Left ventricle myocardium superior (tissue), 1 donor: ENCODE measurements around the gene GLG1. TPM values are rescaled to one million over a fixed set of nuclear protein-coding genes. Genes with fewer than 3 reads are reported as not detected.
A peak's percentile ranks its signal among the peaks of the same experiment; 100 is the strongest.
"Not testable (repeated sequence)": the region's sequence is repeated elsewhere in the genome, so short reads cannot be mapped to it uniquely, and the experiment has no call there.

Experiments used
- ATAC-seq: fragments of 200-7000 bp; cut with Tn5 transposase; one replicate; pipeline ENCODE4 v1.9.1; 2020; ENCODE audit warnings: mild to moderate bottlenecking, moderate library complexity
- DNase-seq: peaks from one replicate; pipeline ENCODE4 v3.0.0-alpha.2; 2020
- intact Hi-C: fragments of 100-400 bp; cut with micrococcal nuclease; formaldehyde crosslinking; loops from one replicate; pipeline ENCODE4 v1.11.0; 2022
- long read RNA-seq: library from polyadenylated mRNA; unstranded; transcript quantifications from one replicate; pipeline ENCODE4 v2.0.0, GENCODE V29; 2021
- total RNA-seq: library from RNA; stranded (reverse); fragmentation: NEBNext Ultra II Directional; extraction: Animal tissue kit (Norgen Biotek cat#: 25700); gene quantifications from one replicate; pipeline ENCODE4 v1.2.1, GENCODE V29; 2021
- donor health status: DM: no; HTN: yes; CAD: no; lungs with severe emphysema.

GLG1 gene
- 80.0 TPM for total RNA-seq
- long read RNA-seq, full-length matches to known transcripts, result 92 of 138 reads
- long read RNA-seq, partial matches to known transcripts, result 20 of 138 reads
- long read RNA-seq, other reads (novel, unspliced or antisense), result 26 of 138 reads

GRCh38 chr16:74606521-74607309, at the start of gene GLG1:
TSS of gene GLG1 (minus strand) at chr16:74607114. CDS start at chr16:74607094, 20 bp downstream.
- DNase-seq (peak; percentile 96), ATAC-seq (peak; percentile 99)
- intact Hi-C loops, result no loop called here

GRCh38 chr16:74654536-74655050, 47.7 kb upstream of the GLG1 start:
- DNase-seq, result no peak
- intact Hi-C loops, result no loop called here
- no peak for ATAC-seq

GRCh38 chr16:74652883-74653282, 46.0 kb upstream of the GLG1 start:
- DNase-seq, ATAC-seq, intact Hi-C loops: not testable (repeated sequence)

- intact Hi-C loops, result no loop called here
- DNase-seq (no peak), ATAC-seq (no peak)
Observed at GRCh38 chr16:74652249-74652648, 45.3 kb upstream of the GLG1 start.

- DNase-seq (no peak), ATAC-seq (no peak)
- intact Hi-C loops, result no loop called here
Observed at GRCh38 chr16:74651841-74652240, 44.9 kb upstream of the GLG1 start.

GRCh38 chr16:74650966-74651567, 44.2 kb upstream of the GLG1 start:
- intact Hi-C loops, result no loop called here
- DNase-seq (no peak), ATAC-seq (no peak)

GRCh38 chr16:74649839-74650504, 43.1 kb upstream of the GLG1 start:
- ATAC-seq (no peak), DNase-seq (no peak)
- intact Hi-C loops, result no loop called here

GRCh38 chr16:74641969-74642368, 35.1 kb upstream of the GLG1 start:
- no peak for ATAC-seq
- intact Hi-C loops, result no loop called here

GRCh38 chr16:74637742-74638453, 31.0 kb upstream of the GLG1 start:
- ATAC-seq, result no peak
- intact Hi-C loops, result no loop called here
- no peak for DNase-seq

More at GRCh38 chr16:74641969-74642368, 35.1 kb upstream of the GLG1 start:
- no peak for DNase-seq

- intact Hi-C loops, result no loop called here
- ATAC-seq, result no peak
Observed at GRCh38 chr16:74635303-74635702, 28.4 kb upstream of the GLG1 start.

GRCh38 chr16:74633686-74634085, 26.8 kb upstream of the GLG1 start:
- intact Hi-C loops, result no loop called here
- ATAC-seq, result no peak
- no peak for DNase-seq

More at GRCh38 chr16:74635303-74635702, 28.4 kb upstream of the GLG1 start:
- DNase-seq, result no peak

GRCh38 chr16:74627506-74628220, 20.7 kb upstream of the GLG1 start:
- ATAC-seq (peak; percentile 43), DNase-seq (no peak)
- intact Hi-C loops, result loop anchor here (10.0 kb wide), 1 partner anchor 153 kb away; no protein-coding TSS in a partner anchor

GRCh38 chr16:74626741-74627416, 20.0 kb upstream of the GLG1 start:
- ATAC-seq (peak; percentile 37), DNase-seq (no peak)
- intact Hi-C loops, result loop anchor here (10.0 kb wide), 1 partner anchor 152 kb away; no protein-coding TSS in a partner anchor

- no peak for DNase-seq
- ATAC-seq, result peak; percentile 42
- intact Hi-C loops, result loop anchor here (10.0 kb wide), 1 partner anchor 151 kb away; no protein-coding TSS in a partner anchor
Observed at GRCh38 chr16:74625500-74626350, 18.8 kb upstream of the GLG1 start.

GRCh38 chr16:74623839-74624235, 16.9 kb upstream of the GLG1 start:
- ATAC-seq (no peak), DNase-seq (no peak)
- intact Hi-C loops, result loop anchor here (10.0 kb wide), 1 partner anchor 149 kb away; no protein-coding TSS in a partner anchor

GRCh38 chr16:74623214-74623838, 16.4 kb upstream of the GLG1 start:
- ATAC-seq (peak; percentile 58), DNase-seq (no peak)
- intact Hi-C loops, result loop anchor here (10.0 kb wide), 1 partner anchor 149 kb away; no protein-coding TSS in a partner anchor
